Muscle of arm (tissue), 12 donors: Measurements from ENCODE around the gene MBD1. TPM values are rescaled to one million over a fixed set of nuclear protein-coding genes. Genes with fewer than 3 reads are reported as not detected.
"Not testable (repeated sequence)": the region's sequence is repeated elsewhere in the genome, so short reads cannot be mapped to it uniquely, and the experiment has no call there.

Source experiments
- DNase-seq: peaks from one replicate; pipeline ENCODE4 v3.0.0-alpha.2; 2013
- polyA plus RNA-seq, 12 donors: library from polyadenylated mRNA; unstranded; fragments of 120-200 nt; gene quantifications; one replicate each; pipeline ENCODE4 v1.2.1, GENCODE V29; 2013; ENCODE audit not compliant: insufficient read length in 12 of 12

Gene MBD1
- polyA plus RNA-seq, 12 donors: 31.7 to 55.2 (median 40.1) TPM; not detected in 1

GRCh38 chr18:50298443-50299284, 17.3 kb upstream of the MBD1 start:
- DNase-seq: no peak

GRCh38 chr18:50297621-50298442, 16.5 kb upstream of the MBD1 start:
- peak; percentile 76 for DNase-seq

- DNase-seq: no peak
Observed at GRCh38 chr18:50293039-50293438, 11.7 kb upstream of the MBD1 start.

- no peak for DNase-seq
Observed at GRCh38 chr18:50289108-50289443, 7.8 kb upstream of the MBD1 start.

- DNase-seq: not testable (repeated sequence)
Observed at GRCh38 chr18:50288348-50289107, 7.2 kb upstream of the MBD1 start.

GRCh38 chr18:50287441-50288347, 6.4 kb upstream of the MBD1 start, which contains the start of gene CXXC1:
Gene CXXC1 (minus strand): TSS chr18:50287692. CDS start chr18:50287589, 103 bp downstream.
- peak; percentile 100 for DNase-seq

- DNase-seq: no peak
Observed at GRCh38 chr18:50287028-50287440, 5.7 kb upstream of the MBD1 start.

- DNase-seq: no peak
Observed at GRCh38 chr18:50286391-50287027, 5.2 kb upstream of the MBD1 start.

- no peak for DNase-seq
Observed at GRCh38 chr18:50285631-50286321, 4.5 kb upstream of the MBD1 start.

GRCh38 chr18:50285071-50285470, 3.7 kb upstream of the MBD1 start:
- no peak for DNase-seq

GRCh38 chr18:50284255-50284885, 3.0 kb upstream of the MBD1 start:
- DNase-seq: no peak

GRCh38 chr18:50283469-50284209, 2.3 kb upstream of the MBD1 start:
- DNase-seq: no peak

GRCh38 chr18:50282521-50283335, 1.4 kb upstream of the MBD1 start:
- no peak for DNase-seq

GRCh38 chr18:50281972-50282520, 723 bp upstream of the MBD1 start:
- DNase-seq: no peak

- DNase-seq: no peak
Observed at GRCh38 chr18:50280707-50281294, 522 bp downstream of the MBD1 start.

GRCh38 chr18:50279752-50280151, 1.6 kb downstream of the MBD1 start:
- no peak for DNase-seq

- DNase-seq: no peak
Observed at GRCh38 chr18:50277942-50278341, 3.4 kb downstream of the MBD1 start.
